RWPE2 (cell line): ENCODE data around the gene PPWD1.

Experiments used
- ATAC-seq: fragments of 200-7000 bp; cut with Tn5 transposase; 3 replicates; pipeline ENCODE4 v1.9.1; 2021; ENCODE audit warnings: low read depth
- DNase-seq: peaks from one replicate; pipeline ENCODE4 v3.0.0-alpha.2; 2020; ENCODE audit warnings: low spot score
- H3K27ac ChIP-seq: fragments of 450-650 bp; 2 replicates; pipeline ENCODE4 v1.5.1; 2017; ENCODE audit warnings: mild to moderate bottlenecking; ENCODE audit not compliant: poor library complexity, severe bottlenecking
- H3K27me3 ChIP-seq: fragments of 250-450 bp; sonication (Bioruptor Pico); 2 replicates; pipeline ENCODE4 v1.5.1; 2021; ENCODE audit warnings: mild to moderate bottlenecking, moderate library complexity; ENCODE audit not compliant: insufficient read depth, poor library complexity, severe bottlenecking
- H3K36me3 ChIP-seq: fragments of 250-450 bp; sonication (Bioruptor Pico); 2 replicates; pipeline ENCODE4 v1.5.1; 2020; ENCODE audit warnings: low read depth, mild to moderate bottlenecking, moderate library complexity
- H3K4me1 ChIP-seq: fragments of 250-450 bp; sonication (Bioruptor Pico); 2 replicates; pipeline ENCODE4 v1.5.1; 2021; ENCODE audit warnings: mild to moderate bottlenecking, moderate library complexity; ENCODE audit not compliant: insufficient read depth, poor library complexity, severe bottlenecking
- H3K4me3 ChIP-seq: fragments of 250-450 bp; sonication (Bioruptor Pico); 2 replicates; pipeline ENCODE4 v1.5.1; 2021; ENCODE audit warnings: mild to moderate bottlenecking, moderate library complexity; ENCODE audit not compliant: severe bottlenecking
- H3K9me3 ChIP-seq: fragments of 250-450 bp; sonication (Bioruptor Pico); 2 replicates; pipeline ENCODE4 v1.5.1; 2021; ENCODE audit warnings: mild to moderate bottlenecking, moderate library complexity; ENCODE audit not compliant: severe bottlenecking
- CTCF ChIP-seq: fragments of 450-650 bp; IDR thresholded peaks from one replicate; pipeline ENCODE4 v1.5.1; 2017; ENCODE audit warnings: mild to moderate bottlenecking, moderate library complexity; ENCODE audit not compliant: poor library complexity, severe bottlenecking

PPWD1 gene

GRCh38 chr5:65539827-65540226 lies 23.3 kb upstream of the PPWD1 start:
- H3K27ac ChIP-seq, result no peak overlapping the region
- H3K4me1 ChIP-seq, result no peaks in the 10 kb centered on the region
- TF ChIP-seq CTCF, result no peak
- no peak overlapping the region for H3K4me3 ChIP-seq
- DNase-seq, result no peak
- H3K9me3 ChIP-seq, result no peaks in the 10 kb centered on the region
- peaks cover 63% of the 10 kb centered on the region for H3K36me3 ChIP-seq
- peak; percentile 77 for ATAC-seq
- no peaks in the 10 kb centered on the region for H3K27me3 ChIP-seq

- DNase-seq (no peak), ATAC-seq (no peak)
- no peak for TF ChIP-seq CTCF
- Histone ChIP-seq H3K9me3 (no peaks in the 10 kb centered on the region), H3K4me3 (no peak overlapping the region), H3K27ac (no peak overlapping the region), H3K36me3 (peaks cover 85% of the 10 kb centered on the region), H3K4me1 (no peaks in the 10 kb centered on the region), H3K27me3 (no peaks in the 10 kb centered on the region)
Observed at GRCh38 chr5:65544473-65544872, 18.6 kb upstream of the PPWD1 start.

- H3K27me3 ChIP-seq, result no peaks in the 10 kb centered on the region
- H3K36me3 ChIP-seq, result peaks cover 93% of the 10 kb centered on the region
- H3K9me3 ChIP-seq, result no peaks in the 10 kb centered on the region
- no peaks in the 10 kb centered on the region for H3K4me1 ChIP-seq
- ATAC-seq (no peak), DNase-seq (no peak)
- TF ChIP-seq CTCF, result no peak
- H3K4me3 ChIP-seq, result no peak overlapping the region
- H3K27ac ChIP-seq, result no peak overlapping the region
Observed at GRCh38 chr5:65546141-65546540, 17.0 kb upstream of the PPWD1 start.

- H3K9me3 ChIP-seq, result no peaks in the 10 kb centered on the region
- no peak for TF ChIP-seq CTCF
- no peak for DNase-seq
- no peaks in the 10 kb centered on the region for H3K4me1 ChIP-seq
- no peak overlapping the region for H3K4me3 ChIP-seq
- peaks cover 85% of the 10 kb centered on the region for H3K36me3 ChIP-seq
- no peaks in the 10 kb centered on the region for H3K27me3 ChIP-seq
- H3K27ac ChIP-seq, result no peak overlapping the region
- no peak for ATAC-seq
Observed at GRCh38 chr5:65548281-65548680, 14.8 kb upstream of the PPWD1 start.

- peaks cover 89% of the 10 kb centered on the region for H3K36me3 ChIP-seq
- H3K27ac ChIP-seq, result no peak overlapping the region
- H3K4me3 ChIP-seq, result no peak overlapping the region
- DNase-seq (no peak), ATAC-seq (no peak)
- no peaks in the 10 kb centered on the region for H3K27me3 ChIP-seq
- no peaks in the 10 kb centered on the region for H3K4me1 ChIP-seq
- no peaks in the 10 kb centered on the region for H3K9me3 ChIP-seq
- no peak for TF ChIP-seq CTCF
Observed at GRCh38 chr5:65553941-65554340, 9.2 kb upstream of the PPWD1 start.
